ENCODE results near the gene INSL6.

INSL6 gene, protein sequence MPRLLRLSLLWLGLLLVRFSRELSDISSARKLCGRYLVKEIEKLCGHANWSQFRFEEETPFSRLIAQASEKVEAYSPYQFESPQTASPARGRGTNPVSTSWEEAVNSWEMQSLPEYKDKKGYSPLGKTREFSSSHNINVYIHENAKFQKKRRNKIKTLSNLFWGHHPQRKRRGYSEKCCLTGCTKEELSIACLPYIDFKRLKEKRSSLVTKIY

DNA sequence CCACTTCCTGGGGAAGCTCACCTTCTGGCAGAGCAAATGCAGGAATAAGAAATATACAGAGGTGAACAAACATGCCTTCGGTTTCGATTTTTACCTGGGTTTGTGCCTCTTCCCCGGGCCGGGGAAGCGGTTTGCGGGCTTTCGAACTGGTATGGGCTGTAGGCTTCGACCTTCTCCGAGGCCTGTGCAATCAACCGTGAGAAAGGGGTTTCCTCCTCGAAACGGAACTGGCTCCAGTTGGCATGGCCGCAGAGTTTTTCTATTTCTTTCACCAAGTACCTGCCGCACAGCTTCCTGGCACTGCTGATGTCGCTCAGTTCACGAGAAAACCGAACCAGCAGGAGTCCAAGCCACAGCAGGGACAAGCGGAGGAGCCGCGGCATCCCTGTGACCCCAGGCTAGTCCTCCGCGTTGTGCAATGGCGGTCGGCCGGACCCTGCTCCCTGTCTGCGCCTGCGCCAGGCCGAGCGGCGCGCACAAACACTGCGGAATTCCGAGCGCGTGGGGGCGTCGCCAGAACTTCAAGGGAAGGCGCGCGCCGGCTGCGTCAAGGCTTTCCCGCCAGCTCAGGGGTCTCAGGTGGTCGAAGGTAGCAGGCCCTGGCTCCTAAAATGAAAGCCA, at the start of gene INSL6:
TSS of gene INSL6 (minus strand) at position 420 of the 621 bp plus-strand sequence. CDS start at position 383, 37 bp downstream.
- no peak for DNase-seq

DNA sequence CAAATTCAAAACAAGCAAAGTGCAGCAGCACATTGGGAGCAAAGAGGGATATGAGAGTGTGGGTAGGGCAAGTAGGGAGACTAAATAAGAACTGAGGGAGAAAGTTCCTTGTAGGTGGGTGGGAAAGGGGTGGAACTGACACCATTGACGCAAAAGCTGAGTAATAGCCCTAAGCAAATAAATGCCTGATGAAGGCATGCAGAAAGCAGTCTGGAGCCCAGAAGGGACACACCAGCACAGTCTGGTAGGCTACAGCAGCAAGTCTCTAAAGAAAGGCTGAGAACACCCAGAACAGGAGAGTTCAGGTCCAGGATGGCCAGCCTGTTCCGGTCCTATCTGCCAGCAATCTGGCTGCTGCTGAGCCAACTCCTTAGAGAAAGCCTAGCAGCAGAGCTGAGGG, 45.8 kb upstream of the INSL6 start, which contains the start of gene INSL4:
TSS of gene INSL4 (plus strand) at position 208 of the 400 bp plus-strand sequence. CDS start at position 313, 105 bp downstream.
- DNase-seq, result no peak

DNA sequence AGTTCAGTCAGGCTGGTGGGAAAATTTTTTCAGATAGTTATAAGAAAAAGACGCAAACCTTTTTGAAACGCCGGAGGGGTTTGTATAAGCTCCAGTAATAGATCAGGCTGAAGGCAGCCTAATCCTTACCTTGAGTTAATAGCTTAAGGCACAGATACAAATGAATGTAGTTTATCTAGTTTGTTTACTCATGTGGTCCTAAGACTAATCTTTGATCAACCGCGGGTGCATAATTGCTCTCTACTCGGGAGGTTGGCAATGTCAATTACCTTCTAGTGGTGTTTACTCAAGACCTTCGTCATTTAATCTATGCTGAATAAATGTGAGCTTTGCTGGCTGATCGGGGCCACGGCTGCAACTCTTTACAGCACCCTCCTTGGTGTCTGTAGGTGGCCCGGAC, 45.1 kb upstream of the INSL6 start:
- no peak for DNase-seq

DNA sequence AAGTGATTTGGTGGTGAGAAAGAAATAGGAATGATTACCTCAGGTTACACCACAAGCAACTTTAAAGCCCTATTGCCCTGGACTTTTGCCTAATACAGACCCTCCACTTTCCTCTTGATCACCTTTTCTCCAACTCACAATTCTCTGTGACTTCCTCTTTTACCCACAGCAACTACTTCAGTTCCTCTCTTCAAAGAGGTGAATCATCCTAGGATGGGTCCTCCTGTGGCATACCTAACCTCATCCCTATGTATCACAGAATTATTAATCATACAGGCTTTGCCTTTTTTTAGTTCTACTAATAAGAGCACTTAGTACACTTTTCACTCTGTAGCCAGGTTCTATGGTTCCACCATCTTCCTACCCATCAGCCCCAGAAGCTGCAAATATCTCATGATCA, 19.6 kb upstream of the INSL6 start:
- no peak for DNase-seq

DNA sequence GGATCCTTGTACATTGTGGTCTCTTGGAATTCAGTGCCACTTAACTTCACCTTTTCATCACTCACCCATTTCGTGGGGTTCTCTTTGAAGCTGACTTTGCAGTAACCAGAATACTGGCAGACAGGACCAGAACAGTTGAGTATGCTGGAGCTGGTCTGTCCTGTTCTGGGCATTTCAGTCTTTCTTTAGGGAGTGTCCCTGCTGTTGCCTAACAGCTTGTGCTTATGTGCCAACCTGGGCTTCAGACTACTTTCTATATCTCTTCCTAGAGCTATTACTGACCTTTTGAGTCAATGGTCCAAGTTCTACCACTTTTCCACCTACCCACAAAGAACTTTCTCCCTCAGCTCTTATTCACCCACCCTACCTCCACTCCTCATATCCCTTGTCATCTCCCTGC, 10.0 kb upstream of the INSL6 start:
- DNase-seq, result no peak

DNA sequence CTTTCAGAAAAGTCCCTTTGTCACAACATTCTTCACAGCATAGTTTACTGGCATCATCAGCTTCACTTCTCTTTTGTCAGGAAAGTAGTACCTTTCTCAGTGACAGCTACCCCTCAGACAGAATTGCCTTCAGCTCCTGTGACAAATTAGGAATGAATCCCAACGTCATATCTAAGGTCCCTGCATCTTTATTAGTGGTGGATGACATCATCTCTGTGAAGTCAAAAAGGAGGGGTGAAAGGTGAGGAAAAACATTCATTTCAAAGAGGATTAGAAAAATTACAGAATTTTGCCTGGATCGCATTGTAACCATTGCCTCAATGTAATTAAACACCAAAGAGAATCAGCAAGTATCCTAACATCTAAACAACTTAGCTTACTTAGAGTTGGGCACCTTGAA, 7.9 kb upstream of the INSL6 start:
- DNase-seq, result no peak

DNA sequence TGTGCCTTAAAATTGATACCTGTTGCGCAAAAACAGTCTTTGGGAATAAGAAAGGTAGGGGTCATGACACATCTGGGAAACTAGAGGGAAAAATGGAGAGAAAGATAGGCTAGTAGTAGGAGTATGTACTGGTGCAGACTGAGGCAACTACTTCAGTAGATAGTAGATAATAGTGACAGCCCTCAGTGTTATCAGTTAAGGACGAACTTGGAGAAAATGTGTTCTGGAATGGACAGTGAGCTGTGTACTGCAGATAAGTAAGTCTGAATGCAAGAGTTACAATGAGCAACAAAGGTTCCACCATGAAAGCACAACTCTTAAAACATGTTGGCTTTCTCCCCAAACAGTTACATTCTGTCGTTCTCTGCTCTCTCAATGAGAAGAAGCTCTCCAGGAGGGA, 6.5 kb upstream of the INSL6 start:
- peak; percentile 58 for DNase-seq

DNA sequence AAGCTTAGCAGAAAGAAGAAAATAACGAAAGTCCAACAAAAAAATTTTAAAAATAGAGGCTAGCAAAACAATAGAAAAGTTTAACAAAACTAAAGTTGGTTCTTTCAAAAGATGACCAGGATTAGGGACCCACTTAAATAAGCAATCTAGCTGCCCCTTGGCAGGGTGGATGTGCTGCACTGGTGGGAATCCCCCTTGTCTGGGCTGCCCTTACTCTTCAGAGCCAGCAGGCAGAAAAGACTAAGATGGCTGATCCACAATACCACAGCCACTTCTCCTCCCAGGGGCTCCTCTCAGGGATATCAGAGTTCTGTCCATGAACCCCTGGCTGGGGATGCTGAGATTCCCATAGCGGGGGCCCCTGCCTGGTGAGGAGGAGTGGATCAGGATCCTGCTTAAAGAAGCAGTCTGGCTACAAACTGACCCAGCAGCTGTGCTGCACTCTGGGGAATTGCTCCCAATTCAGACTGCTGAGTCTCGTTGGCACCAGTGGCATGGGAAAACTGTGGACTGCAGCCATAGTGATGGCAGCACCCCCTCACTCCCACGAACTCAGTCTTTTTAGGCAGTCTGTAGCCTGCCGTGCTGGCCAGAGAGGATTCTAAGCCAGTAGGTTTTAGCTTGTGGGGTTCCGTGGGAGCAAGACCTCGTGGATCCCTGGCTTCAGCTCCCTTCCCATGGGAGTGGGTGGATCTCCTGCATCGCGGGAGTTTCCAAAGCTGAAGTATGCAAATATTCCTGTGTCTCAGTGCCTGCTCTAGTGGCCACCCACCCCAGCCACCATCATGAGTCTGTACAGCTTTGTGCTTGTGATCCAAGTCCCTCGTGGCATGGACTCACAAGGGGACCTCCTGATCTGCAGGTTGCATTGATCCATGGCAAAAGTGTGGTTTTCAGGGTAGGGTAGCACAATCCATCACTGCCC, 2.9 kb upstream of the INSL6 start:
- DNase-seq, result no peak

DNA sequence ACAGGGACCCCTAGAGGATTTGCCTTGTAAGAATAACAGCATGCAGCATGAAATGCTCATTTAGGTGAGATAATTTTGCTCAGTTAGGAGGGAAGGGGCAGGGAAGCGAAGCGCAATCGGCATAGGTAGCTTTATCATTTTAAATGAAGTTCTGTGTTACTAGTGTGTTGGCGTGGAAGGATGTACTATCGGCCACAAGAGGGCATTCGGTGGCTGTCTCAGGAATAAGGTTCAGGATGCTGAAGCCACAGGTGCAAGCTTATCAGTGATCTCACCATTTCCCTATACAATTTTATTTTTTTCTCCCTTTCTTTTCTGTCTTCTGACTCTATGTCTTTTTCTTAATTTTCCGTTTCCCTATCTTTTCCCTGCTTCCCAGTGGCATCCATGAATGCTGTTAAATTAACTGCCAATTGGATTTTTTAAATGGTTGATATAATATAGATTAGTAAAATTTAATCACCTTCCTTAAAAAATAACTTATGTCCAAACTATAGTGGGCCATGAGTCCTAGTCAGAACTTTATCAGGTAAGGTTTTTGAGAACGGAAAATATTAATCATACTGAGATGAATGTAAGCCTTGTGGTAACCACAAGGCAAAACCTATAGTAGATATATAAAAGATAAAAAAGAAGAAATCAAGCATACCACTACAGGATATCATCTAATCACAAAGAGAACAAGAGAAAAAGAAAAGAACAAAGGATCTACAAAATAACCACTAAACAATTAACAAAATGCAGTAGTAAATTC, 1.2 kb upstream of the INSL6 start:
- peak; percentile 82 for DNase-seq

DNA sequence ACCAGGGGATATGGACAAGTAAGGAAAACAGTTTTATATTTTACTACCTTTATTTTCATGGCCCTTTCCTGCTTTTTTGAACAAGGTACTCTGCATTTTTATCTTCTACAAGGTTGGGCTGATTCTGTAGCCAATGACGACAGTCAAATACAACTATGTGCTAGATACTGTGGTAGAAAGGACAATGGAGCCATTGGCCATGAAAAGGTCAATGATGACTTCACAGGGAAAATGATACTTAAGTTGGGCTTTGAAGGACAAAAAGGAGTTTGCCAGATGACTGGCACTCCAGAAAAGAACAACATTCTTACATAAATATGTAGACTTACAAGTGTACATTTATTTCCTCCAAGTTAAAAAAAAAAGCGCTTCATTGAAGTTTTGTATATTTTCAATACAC, 663 bp downstream of the INSL6 start:
- no peak for DNase-seq

DNA sequence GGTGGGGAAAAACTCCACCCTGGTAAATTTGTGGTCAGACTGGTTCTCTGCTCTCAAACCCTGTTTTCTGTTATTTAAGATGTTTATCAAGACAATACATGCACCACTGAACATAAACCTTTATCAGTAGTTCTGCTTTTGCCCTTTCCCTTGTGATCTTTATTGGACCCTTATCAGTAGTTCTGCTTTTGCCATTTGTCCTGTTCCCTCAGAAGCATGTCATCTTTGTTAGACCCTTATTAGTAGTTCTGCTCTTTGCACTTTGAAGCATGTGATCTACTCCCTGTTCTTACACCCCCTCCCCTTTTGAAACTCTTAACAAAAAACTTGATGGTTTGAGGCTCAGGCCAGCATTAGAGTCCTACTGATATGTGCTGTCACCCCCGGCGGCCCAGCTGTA, 4.8 kb downstream of the INSL6 start:
- peak; percentile 67 for DNase-seq

DNA sequence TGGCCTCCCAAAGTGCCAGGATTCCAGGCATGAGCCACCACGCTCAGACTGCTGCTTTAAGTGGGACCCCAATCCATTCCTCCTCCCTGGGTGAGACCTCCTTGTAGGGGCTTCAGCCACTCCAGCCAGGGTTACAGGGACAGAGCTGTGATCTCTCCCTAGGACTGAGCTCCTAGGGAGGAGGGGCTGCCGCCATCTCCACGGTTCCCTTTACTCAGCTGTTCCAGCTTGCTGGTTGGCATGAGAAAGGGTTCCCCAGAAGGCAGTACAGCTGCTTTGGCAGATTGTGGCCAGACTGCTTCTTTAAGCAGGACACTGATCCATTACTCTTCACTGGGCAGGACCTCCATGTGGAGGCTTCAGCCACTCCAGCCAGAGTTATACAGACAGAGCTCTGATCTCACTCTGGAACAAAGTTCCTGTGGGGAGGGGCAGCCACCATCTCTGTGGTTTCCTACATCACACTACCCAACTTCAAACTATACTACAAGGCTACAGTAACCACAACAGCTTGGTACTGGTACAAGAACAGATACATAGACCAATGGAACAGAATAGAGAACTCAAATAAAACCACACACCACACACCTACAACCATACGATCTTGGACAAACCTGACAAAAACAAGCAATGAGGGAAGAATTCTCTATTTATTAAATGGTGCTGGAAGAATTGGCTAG, 7.2 kb downstream of the INSL6 start:
- DNase-seq, result peak; percentile 53

DNA sequence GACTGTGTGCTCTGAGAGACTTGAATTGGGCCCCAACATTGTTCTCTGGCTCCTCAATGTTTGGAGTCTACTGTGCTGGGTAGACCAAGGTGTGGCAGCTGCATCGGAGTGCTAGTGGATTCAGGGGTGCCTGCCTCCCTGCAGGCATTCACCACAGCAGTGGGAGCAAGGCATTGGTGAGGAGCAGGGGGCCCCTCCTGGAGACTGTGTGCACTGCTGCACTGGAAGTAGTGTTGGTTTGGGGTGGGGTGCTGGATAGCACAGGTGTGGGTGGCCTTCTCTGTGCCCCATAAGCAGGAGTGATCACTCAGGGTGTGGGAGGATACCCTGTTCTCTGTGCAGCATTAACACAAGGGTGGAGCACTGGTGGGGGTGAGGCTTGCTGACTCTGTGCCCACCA, 39.2 kb downstream of the INSL6 start:
- DNase-seq, result no peak

DNA sequence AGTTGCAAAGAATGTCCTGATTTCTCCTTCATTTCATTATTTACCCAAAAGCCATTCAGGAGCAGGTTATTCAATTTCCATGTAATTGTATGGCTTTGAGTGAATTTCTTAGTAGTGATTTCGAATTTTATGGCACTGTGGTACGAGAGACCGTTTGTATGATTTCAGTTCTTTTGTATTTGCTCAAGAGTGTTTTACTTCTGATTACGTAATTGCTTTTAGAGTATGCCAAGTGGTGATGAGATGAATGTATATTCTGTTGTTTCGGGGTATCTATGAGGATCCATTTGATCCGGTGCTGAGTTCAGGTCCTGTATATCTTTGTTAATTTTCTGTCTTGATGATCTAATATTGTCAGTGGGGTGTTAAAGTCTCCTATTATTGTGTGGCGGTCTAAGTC, 41.2 kb downstream of the INSL6 start:
- no peak for DNase-seq

DNA sequence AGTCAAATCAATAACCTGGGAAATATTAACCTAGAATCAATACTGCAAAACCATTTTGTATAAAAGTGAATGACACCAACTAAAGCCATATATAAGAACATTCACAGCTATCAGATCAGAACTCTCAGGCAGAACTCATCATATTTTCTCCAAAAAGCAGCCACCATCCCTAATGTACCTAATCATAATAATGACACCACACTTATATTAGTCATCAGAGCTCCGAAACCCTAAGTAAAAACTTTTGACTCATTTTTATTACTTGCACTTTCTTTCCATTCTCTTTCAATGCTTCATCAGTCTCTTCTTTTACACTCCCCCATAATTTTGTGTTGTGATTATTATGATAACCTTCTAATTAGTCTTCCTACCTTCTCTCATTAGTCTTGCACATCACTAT, 45.3 kb downstream of the INSL6 start:
- no peak for DNase-seq

DNA sequence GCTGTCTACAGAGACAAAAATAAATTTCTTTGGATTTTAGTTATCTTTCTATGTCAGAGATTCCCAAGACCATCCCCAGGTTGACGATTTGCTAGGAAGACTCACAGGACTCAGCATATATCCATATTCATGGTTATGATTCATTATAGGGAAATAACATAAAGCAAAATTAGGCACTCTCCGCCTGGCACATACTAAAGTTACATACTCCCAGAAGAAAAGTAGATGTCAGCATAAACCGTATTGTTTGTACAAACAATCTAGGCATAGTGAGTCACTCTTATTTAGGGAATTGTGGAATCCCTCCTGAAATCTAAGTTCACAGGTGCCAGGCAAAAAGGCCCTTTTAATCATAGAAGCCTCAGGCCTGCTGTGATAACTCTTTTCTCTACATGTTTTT, 62.9 kb downstream of the INSL6 start:
- no peak for DNase-seq

DNA sequence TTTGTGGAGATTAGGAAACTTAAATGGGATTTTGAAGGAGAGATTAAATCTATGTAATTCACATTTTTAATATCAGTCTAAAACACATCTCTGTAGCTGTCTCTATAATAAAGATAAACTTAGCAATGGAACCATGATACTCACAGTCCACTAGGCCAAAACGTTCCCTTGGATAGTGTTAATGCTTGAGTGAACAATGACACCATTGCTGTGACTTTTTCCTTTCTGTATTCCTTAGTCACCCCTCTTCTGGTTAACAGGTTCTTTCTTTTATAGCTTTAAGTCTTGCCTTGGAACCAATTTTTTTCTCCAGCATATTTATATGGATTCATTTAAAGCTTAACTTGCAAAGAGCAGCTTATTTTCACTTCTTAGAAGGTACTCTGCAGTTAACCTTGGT, 63.3 kb downstream of the INSL6 start:
- DNase-seq, result no peak

DNA sequence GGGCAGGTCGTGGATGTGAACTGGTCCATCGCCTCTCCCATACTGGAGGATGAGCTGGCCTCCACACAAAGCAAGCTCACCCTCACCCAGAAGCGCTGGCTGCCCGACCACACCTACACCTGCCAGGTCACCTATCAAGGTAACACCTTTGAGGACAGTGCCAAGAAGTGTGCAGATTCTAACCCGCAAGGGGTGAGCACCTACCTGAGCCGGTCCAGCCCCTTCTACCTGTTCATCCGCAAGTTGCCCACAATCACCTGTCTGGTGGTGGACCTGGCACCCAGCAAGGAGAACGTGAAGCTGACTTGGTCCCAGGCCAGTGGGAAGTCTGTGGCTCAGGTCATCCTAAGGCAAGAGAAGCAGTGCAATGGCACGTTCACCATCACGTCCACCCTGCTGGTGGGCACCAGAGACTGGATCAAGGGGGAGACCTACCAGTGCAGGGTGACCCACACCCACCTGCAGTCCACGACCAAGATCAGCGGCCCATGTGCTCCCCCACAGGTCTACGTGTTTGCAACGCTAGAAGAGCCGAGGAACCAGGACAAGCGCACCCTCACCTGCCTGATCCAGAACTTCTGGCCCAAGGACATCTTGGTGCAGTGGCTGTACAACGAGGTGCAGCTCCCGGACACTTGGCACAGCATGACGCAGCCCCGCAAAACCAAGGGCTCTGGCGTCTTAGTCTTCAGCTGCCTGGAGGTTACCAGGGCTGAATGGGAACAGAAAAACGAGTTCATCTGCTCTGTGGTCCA, 71.3 kb downstream of the INSL6 start:
- no peak for DNase-seq
